ENCODE data around the gene NME3.
A peak's percentile ranks its signal among the peaks of the same experiment; 100 is the strongest.

Gene NME3

DNA sequence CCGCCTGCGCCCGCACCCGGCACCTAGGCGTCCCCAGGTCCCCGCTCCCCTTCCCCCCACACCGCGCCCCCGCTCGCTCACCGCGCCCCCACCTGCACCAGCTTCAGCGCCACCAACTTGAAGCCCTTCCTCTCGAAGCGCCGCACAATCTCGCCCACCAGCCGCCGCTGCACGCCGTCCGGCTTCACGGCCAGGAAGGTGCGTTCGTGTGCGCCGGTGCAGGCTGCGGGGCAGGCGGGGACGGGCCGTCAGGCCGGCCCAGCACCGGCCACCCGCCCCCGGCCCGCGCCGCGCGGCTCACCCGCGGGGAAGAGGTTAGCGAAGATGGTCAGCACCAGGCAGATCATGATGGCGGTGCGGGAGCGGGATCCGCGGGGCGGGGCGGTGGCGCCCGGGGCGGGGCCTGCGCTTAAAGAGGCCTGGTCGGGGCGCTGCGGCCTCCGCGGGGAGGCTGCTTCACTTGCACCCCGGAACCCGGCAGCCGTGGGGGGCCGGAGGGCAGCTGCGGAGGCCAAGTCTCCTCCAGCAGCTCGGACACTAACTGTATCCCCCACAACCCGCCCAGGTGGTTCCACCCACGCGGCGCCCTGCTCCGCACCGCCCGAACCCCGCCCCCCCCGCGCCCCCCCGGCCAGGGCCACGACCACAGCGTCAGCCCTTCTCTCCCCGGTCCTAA, at the start of gene NME3:
Gene NME3 (minus strand): TSS at position 356 of the 676 bp plus-strand sequence. CDS start 9 bp downstream, at position 347.
- H3K27ac ChIP-seq: peak within 1 kb of the TSS; percentile 94
- TF ChIP-seq ZFX (IDR thresholded peaks at IDR 0.05): peak; percentile 41; the same call in 1 of the 2 replicates
- no peak for TF ChIP-seq CTCF (conservative IDR thresholded peaks at IDR 0.05)

DNA sequence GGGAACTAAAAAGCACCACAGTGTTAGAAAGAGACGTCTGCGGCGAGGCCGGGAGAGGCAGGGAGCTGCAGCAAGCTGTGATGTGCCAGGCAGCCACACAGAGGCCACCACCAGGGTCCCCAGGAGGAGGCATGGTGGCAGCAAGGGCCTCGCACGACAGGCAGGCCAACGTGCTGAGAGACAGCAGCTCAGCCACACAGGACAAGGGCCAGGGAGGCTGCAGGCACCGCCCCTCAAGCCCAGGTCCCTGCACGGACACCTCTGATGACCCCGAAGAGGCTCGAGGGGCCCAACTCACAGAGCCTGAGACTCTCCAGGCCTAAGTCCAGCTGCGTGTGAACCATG, 49.6 kb upstream of the NME3 start:
- H3K27ac ChIP-seq: no peak overlapping the region
- no peak for TF ChIP-seq CTCF (conservative IDR thresholded peaks at IDR 0.05)
- TF ChIP-seq ZFX (IDR thresholded peaks at IDR 0.05): no peak

DNA sequence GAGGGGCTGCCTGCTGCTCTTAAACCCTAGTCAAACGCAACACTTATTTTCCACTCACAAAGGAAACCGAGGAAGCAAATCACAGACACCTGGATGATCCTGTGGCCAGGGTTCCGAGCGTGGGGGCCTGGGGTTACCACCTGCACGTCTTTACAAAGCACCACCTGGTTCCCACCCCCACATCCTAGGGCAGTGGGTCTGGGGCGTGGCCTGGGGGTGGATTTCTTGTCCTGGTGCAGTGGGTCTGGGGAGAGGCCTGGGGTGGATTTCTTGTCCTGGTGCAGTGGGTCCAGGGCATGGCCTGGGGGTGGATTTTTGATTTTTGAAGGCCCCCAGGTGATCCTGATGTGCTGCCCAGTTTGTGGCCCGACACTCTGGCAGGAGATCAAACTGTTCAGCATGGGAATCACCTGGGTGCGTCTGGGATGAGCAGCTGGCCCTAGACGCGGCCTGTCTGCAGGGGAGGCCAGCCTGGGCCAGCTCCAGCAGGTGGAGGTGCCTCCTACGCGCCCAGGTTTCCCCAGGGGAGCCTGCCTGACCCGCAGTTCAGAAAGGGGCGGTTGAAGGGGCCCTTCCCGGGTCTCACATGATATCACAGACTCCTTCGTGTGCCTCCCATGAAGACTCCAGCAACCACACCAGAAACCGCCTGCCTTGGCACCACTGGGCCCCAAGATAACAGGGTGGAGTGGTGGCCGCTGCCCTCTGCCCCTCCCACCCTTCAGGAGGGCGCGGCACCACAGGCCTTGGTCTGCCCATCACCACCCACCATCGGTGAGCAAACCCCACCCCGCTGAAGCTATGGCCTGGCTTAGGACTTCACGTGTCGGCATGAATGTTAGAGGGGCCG, 49.0 kb upstream of the NME3 start:
- no peak overlapping the region for H3K27ac ChIP-seq
- TF ChIP-seq CTCF (conservative IDR thresholded peaks at IDR 0.05) (no peak), ZFX (IDR thresholded peaks at IDR 0.05) (no peak)

- no peak overlapping the region for H3K27ac ChIP-seq
- TF ChIP-seq CTCF (conservative IDR thresholded peaks at IDR 0.05) (no peak), ZFX (IDR thresholded peaks at IDR 0.05) (no peak)
Observed at GRCh38 chr16:1819611-1820010, 48.3 kb upstream of the NME3 start.

DNA sequence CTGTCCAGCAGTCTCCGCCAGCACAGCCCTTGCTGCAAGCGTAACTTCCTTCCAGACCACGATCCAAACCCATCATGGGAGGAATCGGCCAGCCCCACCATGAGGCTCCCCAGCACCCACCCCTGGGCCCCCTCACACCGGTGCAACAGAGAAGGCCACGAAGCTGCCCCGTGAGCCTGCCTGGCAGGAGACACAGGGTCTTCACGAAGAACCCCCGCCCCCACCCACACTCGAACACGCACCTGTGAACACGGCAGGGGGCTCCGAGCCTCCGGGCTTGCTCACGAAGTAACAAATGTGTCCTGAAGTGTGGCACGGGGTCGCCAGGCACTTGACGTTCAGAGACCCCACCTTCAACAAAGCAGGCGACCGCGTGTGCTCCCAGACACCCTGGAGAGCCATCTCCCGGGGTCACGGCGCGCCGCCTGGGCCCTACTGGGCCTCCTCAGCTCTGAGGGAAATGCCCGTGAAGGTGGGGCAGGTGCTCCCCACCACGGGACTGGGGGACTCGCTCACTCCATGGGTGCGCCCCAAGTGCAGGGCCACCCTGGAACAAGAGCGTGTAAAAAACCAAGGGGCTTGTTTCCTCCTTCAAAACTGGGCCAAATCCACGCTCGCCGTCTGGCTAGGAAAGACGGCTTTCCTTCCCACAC, 47.7 kb upstream of the NME3 start:
- TF ChIP-seq ZFX (IDR thresholded peaks at IDR 0.05) (no peak), CTCF (conservative IDR thresholded peaks at IDR 0.05) (no peak)
- no peak overlapping the region for H3K27ac ChIP-seq

- H3K27ac ChIP-seq: no peak overlapping the region
- TF ChIP-seq ZFX (IDR thresholded peaks at IDR 0.05) (no peak), CTCF (conservative IDR thresholded peaks at IDR 0.05) (no peak)
Observed at GRCh38 chr16:1818204-1818872, 47.0 kb upstream of the NME3 start.
